GM18867 (cell line): ENCODE measurements around the gene PEX5L.
"Not testable (repeated sequence)": the region's sequence is repeated elsewhere in the genome, so short reads cannot be mapped to it uniquely, and the experiment has no call there.

Experiments used
- ATAC-seq: cut with Tn5 transposase; IDR thresholded peaks from one replicate; pipeline ENCODE4 v1.9.1; 2021; ENCODE audit warnings: mild to moderate bottlenecking, moderate library complexity; ENCODE audit not compliant: unreplicated experiment

The PEX5L gene

DNA sequence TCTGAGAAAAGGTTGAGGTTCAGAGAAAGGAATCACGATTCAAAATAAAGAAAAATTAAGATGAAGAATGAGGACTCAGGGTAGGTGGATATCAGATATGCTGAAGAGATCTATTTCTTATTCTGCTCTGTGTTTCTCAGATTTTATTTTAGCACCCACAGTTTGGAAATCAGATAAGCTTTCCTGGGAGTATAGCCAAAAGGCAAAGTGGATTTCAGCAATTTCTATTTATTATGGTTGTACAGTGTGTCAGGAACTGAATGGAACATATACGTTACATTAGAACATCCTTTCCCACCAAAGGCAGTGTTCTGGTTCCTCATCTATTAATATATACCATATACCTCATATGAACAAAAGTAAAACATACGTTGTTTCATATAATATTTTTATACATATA, 18.9 kb downstream of the PEX5L start:
- ATAC-seq = no peak

DNA sequence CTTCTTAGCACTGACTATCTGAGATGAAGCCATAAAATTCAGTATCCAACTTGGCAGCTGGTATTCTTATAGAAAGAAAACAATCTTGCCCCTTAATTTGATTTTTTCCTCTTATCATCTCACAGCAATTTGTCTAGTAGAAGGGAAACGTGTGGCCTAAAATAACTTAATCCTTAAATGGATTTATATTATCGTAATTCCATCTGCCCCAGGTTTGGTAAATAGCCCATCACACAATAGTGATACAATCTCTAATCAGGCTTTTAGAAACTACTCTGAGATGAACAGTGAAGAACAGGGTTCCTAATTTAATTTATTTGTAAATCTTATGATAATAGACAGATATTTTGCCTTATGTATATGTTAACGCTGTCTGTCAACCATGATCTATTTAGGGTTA, 24.8 kb downstream of the PEX5L start:
- no peak for ATAC-seq

DNA sequence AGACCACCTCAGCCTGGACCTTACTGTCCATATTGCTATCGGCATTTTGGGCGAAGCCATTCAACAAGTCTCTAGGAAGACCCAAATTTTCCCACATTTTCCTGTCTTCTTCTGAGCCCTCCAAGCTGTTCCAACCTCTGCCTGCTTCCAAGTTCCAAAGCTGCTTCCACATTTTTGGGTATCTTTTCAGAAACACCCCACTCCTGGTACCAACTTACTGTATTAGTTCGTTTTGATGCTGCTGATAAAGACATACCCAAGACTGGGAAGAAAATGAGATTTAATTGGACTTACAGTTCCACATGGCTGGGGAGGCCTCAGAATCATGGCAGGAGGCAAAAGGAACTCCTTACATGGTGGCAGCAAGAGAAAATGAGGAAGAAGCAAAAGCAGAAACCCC, 28.4 kb downstream of the PEX5L start:
- not testable (repeated sequence) for ATAC-seq

DNA sequence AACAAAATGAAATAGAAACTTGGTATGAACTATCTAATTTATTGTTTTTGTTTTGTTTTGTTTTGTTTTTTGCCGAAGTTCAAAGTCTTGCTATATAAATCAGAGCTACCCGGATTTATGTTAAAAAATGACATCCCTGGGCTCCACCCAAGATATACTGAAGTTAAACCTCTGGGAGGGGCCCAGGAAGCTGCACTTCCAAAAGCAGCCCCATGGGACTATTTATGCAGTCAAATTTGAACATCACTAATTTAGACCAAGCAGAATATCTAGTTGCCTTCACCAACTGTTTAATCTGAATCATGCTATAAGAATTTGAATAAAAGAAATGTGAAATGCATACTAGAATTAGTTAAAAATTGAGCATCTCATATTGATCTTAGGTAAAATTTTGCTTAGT, 32.2 kb downstream of the PEX5L start:
- no peak for ATAC-seq

DNA sequence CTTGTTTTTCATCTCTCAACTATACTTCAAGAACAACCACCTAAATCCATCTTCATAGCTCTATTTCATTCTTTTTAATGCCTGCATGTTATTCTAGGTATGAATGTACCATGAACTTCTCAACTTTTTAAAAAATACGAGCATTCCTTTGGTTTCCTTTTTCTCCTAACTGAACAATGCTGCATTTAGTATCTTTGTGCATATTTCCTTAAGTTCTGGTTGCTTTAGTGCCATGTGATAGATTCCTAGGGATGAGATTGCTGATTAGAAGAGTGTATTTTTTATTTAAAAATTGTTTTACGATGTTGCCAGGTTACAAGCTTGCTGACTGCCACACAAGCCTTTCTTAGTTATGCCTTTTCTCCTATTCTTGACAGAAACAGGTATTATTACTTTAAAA, 34.7 kb downstream of the PEX5L start:
- ATAC-seq = no peak

DNA sequence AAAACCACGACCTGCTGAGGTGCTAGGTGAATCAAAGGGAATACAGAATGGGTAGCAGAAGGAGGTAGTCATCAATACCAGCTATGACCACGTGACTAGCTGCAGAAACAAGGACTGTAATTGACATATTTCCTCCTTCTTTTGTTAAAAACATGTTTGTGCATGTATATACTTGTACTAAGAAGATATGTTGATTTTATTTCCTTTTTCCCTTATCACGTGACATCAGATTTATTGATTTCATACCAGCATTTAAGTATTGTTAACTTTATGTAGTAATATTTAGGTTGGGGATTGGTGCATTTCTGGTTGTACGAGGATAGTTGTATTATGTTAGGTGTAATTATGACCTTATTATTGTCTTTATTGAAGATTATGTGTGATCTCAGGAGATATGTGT, 36.2 kb downstream of the PEX5L start:
- ATAC-seq = no peak

DNA sequence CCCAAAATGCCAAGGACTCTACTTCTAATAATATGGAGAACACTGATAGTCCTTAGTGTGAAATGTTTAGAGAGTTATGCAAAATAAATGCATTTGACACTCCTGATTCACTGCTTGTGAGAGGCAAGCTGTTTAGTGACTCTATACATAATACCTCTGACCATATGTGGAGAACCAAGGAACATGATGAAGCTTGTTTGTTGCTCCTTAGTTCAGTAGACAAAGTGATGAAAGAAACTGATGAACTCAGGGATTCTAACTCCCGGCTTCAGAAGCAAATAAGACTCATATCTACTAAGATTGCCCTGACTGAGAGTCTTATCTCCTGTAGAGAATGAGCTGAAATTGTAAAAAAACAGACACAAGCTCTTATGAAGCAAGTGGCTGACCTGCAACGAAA, 41.3 kb downstream of the PEX5L start:
- ATAC-seq = no peak

DNA sequence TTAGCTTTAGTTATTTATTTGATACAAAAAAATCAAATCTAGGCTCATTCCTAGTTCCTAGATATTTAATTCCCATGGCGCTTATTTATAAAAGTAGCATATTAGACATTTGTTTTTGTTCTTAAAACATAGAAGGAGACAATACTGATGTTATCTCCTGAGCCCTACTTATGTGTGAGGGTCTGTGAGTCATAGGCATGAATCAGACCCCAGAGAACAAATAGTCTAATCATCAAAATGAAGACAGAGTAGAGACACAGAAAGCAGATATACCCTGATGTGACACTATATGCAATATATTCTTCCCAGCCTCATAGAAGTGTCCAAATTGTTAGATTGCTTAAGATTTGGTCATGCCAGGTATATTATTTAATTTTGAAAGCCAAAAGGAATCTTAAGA, 44.9 kb downstream of the PEX5L start:
- no peak for ATAC-seq

DNA sequence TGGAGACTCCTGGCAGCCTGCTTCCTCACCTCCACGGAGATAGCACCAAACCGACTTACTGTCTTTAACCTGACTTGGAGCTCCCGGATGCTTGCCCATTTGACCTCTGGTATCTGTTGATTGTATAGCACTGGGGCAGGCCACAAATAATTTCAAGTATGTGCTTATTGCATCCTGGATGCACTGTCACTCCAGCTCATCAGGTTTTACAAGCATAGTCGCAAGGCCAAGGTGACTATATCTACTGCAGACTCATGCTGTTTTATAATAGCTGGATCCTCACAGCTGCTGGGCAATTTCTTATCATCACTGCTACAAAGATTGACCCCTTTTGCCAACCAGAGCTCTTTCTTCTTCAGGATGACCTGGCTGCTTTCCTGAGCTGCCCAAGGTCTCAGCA, 45.6 kb downstream of the PEX5L start:
- ATAC-seq = no peak

DNA sequence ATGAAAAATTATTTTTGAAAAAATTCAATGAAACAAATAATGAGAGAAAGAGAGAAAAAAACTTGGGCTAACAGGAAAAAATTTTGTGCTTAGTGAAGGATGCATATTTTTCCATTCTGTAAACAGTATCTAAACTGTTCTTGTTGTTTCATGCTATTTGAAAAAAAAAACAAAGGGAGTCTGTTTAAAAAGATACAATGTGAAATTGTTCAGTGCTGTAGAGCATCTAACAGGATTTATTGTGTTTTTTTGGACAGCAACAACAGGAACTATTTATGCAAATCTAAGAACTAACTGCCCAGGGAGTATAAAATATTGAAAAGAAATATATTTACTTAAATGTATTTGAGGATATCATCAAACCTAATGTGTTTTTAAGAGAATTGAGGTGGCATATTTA, 55.1 kb downstream of the PEX5L start:
- no peak for ATAC-seq

DNA sequence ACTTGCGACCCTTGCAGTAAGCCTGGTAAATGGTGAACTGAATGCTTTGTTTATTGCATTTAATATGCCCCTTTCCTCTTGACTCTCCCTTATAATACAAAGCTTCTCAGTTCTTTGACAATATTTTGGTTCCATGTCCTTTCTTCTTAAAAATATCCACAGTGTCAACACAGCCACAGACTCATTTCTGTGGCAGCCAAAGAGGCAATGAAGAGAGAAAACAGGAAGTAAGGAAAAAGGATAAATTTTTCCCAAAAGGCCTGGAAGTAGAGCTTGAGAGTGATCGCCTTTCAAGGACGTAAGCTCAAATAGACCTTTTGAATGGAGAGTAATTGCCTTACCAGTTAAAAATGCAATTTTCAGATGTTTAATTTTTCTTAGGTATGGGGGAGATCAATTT, 59.4 kb downstream of the PEX5L start:
- no peak for ATAC-seq

DNA sequence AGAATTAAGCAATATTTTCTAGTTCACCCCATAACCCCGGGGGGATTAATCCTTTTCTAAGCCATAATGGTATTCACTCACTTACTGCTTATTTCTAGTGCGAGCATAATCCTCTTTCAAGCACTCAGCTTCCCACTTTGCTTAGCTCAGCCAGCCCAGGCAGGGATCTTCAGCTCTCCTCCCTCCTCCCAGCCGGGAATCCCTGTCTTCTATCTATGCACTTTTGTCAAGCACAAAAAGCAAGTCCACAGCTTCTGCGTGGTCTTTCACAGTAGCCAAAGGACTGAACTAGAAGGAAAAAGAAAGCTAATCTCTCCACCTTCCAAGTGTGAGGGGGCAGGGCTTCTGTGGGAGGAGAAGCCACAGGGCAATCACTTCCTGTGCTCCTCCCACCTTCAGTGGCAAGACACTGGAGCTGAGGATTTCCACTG, 62.8 kb downstream of the PEX5L start:
- peak; percentile 58 for ATAC-seq

DNA sequence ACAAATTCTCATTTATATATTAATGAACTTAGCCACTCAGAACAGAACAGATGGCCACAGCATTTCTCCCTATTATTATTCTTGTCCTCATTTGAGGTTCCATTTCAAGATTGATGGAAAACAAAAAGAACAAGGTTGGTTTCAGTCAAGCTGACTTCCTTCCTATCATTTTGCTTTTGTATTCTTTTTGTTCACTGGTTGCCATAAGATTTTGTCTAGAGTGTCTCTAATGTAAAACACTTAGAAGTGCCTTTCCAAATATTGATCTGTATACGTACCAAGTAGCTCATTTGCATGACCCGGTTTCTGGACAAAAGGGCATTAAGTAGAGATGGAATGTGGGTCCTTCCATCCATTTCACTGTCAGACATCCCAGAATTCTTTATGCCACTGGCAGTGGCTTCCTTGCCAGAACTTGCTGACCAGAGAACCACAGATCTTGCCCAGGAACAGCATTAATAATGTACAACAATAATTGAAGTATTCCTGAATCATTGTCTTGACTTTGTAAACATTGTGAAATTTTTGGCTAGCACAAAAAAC, 63.8 kb downstream of the PEX5L start:
- no peak for ATAC-seq

DNA sequence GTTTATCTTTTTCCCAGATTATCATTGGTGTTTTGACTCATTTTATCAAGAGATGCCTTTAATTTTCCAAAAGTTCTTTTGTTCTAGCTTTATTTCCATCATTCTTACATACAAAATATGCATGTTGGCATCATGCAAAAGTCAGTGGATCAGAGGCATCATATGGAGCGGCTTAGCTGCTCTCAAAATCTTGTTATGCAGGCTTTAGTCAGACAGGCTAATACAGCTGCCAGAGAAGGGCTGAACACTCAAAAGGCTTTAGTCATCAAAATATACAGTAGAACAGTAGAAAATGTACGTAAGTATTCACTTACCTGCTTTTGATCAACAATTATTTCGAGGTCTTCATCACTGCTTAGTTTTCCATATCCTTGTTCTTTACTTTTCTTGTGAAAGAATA, 65.5 kb downstream of the PEX5L start:
- no peak for ATAC-seq

DNA sequence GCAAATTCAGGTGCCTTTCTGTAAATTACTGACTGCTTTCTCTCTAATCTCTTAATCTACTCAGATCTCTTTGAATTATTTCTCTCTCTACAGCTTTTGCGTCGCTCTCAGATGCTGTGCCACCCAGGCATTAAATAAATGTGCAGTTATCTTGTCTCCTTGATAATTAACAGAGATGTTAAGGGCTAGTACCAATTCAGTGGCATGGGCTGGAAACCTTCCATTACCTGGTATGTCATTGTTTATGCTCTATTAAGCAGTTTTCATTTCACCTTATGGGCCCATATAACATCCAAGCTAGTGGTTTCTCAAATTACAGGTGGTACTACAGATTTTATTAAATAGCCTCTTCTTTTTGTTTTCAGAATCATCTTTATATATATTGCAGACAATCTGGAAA, 66.0 kb downstream of the PEX5L start:
- no peak for ATAC-seq

DNA sequence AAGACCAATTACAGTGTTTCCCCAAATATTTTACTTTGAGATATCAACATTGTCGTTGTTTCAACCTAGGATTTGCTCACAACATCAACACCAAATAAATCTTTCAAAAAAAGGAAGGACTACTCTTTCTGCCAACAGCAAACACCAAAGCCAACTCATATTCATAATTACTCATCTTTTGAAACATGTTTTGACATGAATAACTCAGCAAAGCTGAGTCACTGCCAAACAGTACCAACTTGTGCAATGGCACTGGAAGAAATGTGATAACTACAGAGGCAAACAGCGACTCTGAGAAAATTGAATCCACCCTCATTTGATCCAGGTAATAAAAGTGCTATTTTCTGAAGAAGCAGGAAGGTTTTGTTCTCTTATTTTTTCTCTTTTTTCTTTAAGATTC, 67.2 kb downstream of the PEX5L start:
- ATAC-seq = no peak

DNA sequence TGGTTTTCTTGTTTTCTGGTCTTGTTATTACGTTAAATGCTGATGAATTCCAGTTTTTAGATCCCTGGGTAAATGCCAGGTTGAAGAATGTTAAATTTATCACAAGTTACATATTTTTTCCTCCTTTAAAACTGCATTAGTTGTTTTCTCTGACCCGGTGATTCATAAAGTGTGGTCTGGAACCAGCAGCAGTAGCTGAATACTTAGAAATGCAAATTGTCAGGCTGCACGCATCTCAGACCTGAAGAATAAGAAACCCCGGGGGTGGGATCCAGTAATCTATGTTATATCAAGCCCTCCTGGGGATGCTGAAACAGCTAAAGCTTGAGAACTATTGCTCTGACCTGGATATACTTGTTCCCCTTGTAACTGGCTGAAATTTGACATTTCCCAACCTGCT, 69.1 kb downstream of the PEX5L start:
- ATAC-seq = peak; percentile 84

DNA sequence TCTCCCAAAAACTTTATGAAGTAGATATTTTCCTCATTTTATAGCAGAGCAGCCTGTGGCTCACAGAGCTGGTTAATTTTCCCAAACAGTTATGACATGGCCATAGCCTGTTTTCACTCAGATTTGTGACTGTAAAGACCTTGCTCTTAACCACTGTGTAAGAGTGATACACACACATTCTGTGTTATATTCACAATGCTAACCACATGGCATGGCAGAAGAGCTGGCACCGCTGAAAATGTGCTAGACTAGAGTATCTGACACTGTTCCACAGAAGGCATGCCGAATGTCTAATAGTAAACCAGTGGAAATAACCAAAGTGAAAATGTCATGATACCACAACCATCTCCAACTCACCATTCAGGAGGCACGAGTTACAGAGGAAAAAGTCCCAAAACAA, 71.8 kb downstream of the PEX5L start:
- no peak for ATAC-seq

DNA sequence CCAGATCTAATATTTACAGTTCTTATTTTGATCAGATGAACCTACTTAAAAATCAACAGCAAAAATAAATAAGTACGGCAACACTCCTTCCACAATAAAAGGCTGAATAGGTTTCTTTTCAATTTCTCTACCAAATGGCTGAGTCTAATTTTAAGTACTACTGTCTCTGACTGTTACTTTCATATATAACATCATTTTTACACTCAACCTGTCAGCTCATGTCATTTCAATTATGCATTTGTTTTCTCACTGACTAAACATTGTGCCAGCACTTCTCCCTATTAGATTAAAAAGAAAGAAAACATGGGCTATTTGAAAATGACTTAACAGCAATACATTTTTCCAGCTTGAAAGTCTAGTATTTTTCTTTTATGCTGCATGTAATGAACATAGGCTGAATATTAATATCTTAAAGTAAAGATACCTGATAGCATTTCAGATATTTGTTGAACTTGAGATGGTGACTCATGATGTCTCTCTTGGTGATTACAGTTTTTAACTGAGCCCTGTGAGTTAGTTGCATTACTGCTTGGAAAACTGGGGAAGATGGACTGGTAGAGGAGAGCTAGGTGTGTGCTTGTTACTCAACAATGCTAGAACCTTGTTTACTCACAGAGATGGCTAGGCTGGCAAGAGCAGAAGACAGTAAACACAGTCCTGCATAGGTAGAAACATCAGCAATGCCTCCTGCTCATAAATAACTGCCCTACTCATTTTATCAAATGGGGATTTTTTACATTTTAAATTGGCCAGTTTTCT, 73.9 kb downstream of the PEX5L start:
- peak; percentile 49 for ATAC-seq

DNA sequence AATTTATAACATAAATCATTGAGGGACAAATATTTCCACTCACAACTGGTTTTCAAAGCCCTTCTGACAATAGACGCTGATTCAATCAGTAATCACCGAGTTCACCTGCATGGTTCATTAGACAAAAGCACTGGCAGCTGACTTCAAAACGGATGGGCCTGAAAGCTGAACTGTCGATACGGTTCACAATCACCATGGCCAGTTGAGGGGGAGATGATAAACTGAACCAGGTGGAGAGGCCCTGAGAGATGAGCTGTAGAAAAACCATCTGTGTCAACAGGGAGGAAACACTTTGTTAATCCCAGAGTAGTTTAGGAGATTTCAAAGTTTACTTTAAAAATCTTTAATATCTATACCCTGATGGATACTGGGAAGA, 75.0 kb downstream of the PEX5L start:
- peak; percentile 57 for ATAC-seq

DNA sequence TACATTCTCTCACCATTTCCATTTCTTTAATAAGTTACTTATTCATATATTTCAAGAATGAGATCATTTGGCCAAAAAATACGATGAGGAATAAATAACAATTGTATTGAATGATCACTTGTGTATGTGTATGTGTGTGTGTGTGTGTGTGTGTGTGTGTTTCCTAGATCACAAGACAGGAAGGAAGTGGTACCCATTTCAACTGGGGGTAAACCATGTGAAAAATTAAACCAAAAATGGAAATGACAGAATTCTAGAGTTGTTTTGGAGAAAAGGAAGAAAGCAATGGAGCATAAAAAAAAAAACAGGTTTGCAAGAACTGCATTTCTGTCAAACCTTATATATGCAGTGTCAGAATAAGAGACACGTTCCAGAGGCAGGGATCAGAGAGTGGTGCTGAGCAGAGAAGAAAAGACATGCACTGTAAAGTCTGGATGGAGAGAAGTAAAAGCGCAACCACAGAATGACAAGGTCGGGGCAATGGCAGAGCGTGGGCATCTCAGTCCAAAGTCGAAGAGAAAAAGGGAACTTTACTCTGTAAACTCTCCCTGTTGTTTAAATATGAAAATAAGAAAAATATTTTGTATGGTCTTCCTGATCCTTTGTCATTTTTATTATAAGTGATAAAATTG, 75.5 kb downstream of the PEX5L start:
- ATAC-seq = peak; percentile 25

DNA sequence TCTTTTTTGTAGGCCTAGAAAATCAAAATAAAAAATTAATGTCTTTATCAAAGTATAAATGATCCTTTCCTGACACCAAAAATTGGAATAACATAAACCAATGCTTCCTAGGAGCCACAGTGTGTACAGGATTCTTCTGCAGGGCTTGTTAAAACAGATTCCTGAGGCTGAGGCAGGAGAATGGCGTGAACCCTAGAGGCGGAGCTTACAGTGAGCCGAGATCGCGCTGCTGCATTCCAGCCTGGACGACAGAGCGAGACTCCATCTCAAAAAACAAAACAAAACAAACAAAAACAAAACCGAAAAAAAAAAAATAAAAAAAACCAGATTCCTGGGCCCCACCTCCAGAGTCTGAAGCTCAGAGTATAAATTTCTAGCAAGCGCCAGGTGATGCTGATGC, 78.0 kb downstream of the PEX5L start:
- no peak for ATAC-seq

DNA sequence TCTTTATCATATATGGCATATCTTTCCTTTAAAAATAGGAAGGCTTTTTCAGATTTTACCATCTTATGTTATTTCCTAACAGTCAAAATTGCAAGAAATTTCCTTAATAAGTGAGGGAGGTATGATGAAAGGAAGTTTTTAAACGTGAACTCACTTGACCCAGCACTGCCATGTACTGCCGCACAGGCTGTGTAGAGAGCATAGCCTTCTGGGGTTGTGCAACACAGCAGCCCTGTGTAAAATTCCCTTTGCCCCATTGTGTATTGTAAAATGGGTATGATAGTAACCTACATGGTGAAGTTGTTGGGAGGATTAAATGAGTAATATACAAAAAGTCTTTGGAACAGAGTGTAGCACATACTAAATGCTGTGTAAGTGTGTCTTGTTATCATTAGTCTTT, 78.6 kb downstream of the PEX5L start:
- ATAC-seq = no peak
